ENCODE results near the gene SLC35E1. TPM values are rescaled to one million over a fixed set of nuclear protein-coding genes. Genes with fewer than 3 reads are reported as not detected.

SLC35E1 gene
- total RNA-seq, 1 donor from 2014 or later, result 44.5 TPM

- DNase-seq (ENCODE audit: extremely low spot score, unreplicated experiment), result no peak
Measured at GRCh38 chr19:16541526-16542044, 30.6 kb downstream of the SLC35E1 start.

GRCh38 chr19:16540948-16541347 lies 31.3 kb downstream of the SLC35E1 start:
- Mint-ChIP-seq H3K4me3 (peak overlapping the region; percentile 92), H3K36me3 (peaks cover 23% of the 10 kb centered on the region), H3K4me1 (ENCODE audit: unreplicated experiment) (peaks cover 20% of the 10 kb centered on the region), H3K27ac (peak overlapping the region; percentile 82), H3K27me3 (no peaks in the 10 kb centered on the region), H3K9me3 (no peaks in the 10 kb centered on the region)
- no peak for DNase-seq (ENCODE audit: extremely low spot score, unreplicated experiment)
- no peak for TF ChIP-seq CTCF (conservative IDR thresholded peaks at IDR 0.05)

More at GRCh38 chr19:16541526-16542044, 30.6 kb downstream of the SLC35E1 start:
- Mint-ChIP-seq H3K27ac (peak overlapping the region; percentile 82), H3K9me3 (no peaks in the 10 kb centered on the region), H3K27me3 (no peaks in the 10 kb centered on the region), H3K4me3 (peak overlapping the region; percentile 92), H3K4me1 (ENCODE audit: unreplicated experiment) (peaks cover 20% of the 10 kb centered on the region), H3K36me3 (peaks cover 23% of the 10 kb centered on the region)
- TF ChIP-seq CTCF (conservative IDR thresholded peaks at IDR 0.05), result no peak

- H3K27ac Mint-ChIP-seq, result no peak overlapping the region
Measured at GRCh38 chr19:16537111-16537510, 35.1 kb downstream of the SLC35E1 start.

GRCh38 chr19:16536130-16536529 lies 36.1 kb downstream of the SLC35E1 start:
- no peaks in the 10 kb centered on the region for H3K27me3 Mint-ChIP-seq
- no peak for TF ChIP-seq CTCF (conservative IDR thresholded peaks at IDR 0.05)
- no peak overlapping the region for H3K4me3 Mint-ChIP-seq
- H3K4me1 Mint-ChIP-seq (ENCODE audit: unreplicated experiment), result peaks cover 3% of the 10 kb centered on the region
- peaks cover 20% of the 10 kb centered on the region for H3K36me3 Mint-ChIP-seq
- no peak for DNase-seq (ENCODE audit: extremely low spot score, unreplicated experiment)
- no peaks in the 10 kb centered on the region for H3K9me3 Mint-ChIP-seq
- no peak overlapping the region for H3K27ac Mint-ChIP-seq

More at GRCh38 chr19:16537111-16537510, 35.1 kb downstream of the SLC35E1 start:
- Mint-ChIP-seq H3K4me3 (no peak overlapping the region), H3K9me3 (no peaks in the 10 kb centered on the region), H3K36me3 (peaks cover 19% of the 10 kb centered on the region), H3K27me3 (no peaks in the 10 kb centered on the region), H3K4me1 (ENCODE audit: unreplicated experiment) (peaks cover 8% of the 10 kb centered on the region)
- no peak for TF ChIP-seq CTCF (conservative IDR thresholded peaks at IDR 0.05)
- no peak for DNase-seq (ENCODE audit: extremely low spot score, unreplicated experiment)

- DNase-seq (ENCODE audit: extremely low spot score, unreplicated experiment), result no peak
- H3K36me3 Mint-ChIP-seq, result peaks cover 20% of the 10 kb centered on the region
- H3K4me1 Mint-ChIP-seq (ENCODE audit: unreplicated experiment), result no peaks in the 10 kb centered on the region
- H3K27ac Mint-ChIP-seq, result no peak overlapping the region
- TF ChIP-seq CTCF (conservative IDR thresholded peaks at IDR 0.05), result no peak
- H3K4me3 Mint-ChIP-seq, result no peak overlapping the region
- no peaks in the 10 kb centered on the region for H3K27me3 Mint-ChIP-seq
- no peaks in the 10 kb centered on the region for H3K9me3 Mint-ChIP-seq
Measured at GRCh38 chr19:16535381-16535780, 36.8 kb downstream of the SLC35E1 start.

Data from type B pancreatic cell (in vitro differentiated cells).